HG02588 (cell line): ENCODE data around the gene APBB3.

Experiments
- ATAC-seq: cut with Tn5 transposase; IDR thresholded peaks from one replicate; pipeline ENCODE4 v1.9.1; 2021; ENCODE audit warnings: mild to moderate bottlenecking, moderate library complexity; ENCODE audit not compliant: unreplicated experiment

Gene APBB3

GRCh38 chr5:140556438-140556837, 8.0 kb downstream of the APBB3 start:
- no peak for ATAC-seq

GRCh38 chr5:140555747-140556312, 8.6 kb downstream of the APBB3 start:
- ATAC-seq = no peak

GRCh38 chr5:140554454-140554853, 9.9 kb downstream of the APBB3 start:
- no peak for ATAC-seq

GRCh38 chr5:140553657-140554056, 10.7 kb downstream of the APBB3 start:
- ATAC-seq = no peak

- no peak for ATAC-seq
These were observed 12.5 kb downstream of the APBB3 start for GRCh38 chr5:140551872-140552271.

- ATAC-seq = no peak
These were observed 14.0 kb downstream of the APBB3 start for GRCh38 chr5:140550147-140551079.

GRCh38 chr5:140549237-140550144, 14.9 kb downstream of the APBB3 start:
- ATAC-seq = no peak

GRCh38 chr5:140548791-140549190, 15.6 kb downstream of the APBB3 start:
- no peak for ATAC-seq

- no peak for ATAC-seq
These were observed 16.1 kb downstream of the APBB3 start for GRCh38 chr5:140548300-140548688.

- ATAC-seq = peak; percentile 98
These were observed 16.7 kb downstream of the APBB3 start, which contains the start of gene EIF4EBP3 for GRCh38 chr5:140547508-140548299. Gene EIF4EBP3 (plus strand): TSS chr5:140547662. CDS start chr5:140547738, 76 bp downstream.

GRCh38 chr5:140546851-140547507, 17.4 kb downstream of the APBB3 start:
- no peak for ATAC-seq

- no peak for ATAC-seq
These were observed 18.8 kb downstream of the APBB3 start for GRCh38 chr5:140545606-140546005.

GRCh38 chr5:140544986-140545385, 19.4 kb downstream of the APBB3 start:
- no peak for ATAC-seq

GRCh38 chr5:140542972-140543371, 21.4 kb downstream of the APBB3 start:
- no peak for ATAC-seq

- ATAC-seq = no peak
These were observed 24.2 kb downstream of the APBB3 start for GRCh38 chr5:140540227-140540626.

GRCh38 chr5:140524003-140524402, 40.4 kb downstream of the APBB3 start:
- no peak for ATAC-seq

GRCh38 chr5:140513124-140513523, 51.3 kb downstream of the APBB3 start:
- no peak for ATAC-seq

GRCh38 chr5:140509898-140510297, 54.5 kb downstream of the APBB3 start:
- no peak for ATAC-seq
